ENCODE data around the gene IL17C. TPM values are rescaled to one million over a fixed set of nuclear protein-coding genes. Genes with fewer than 3 reads are reported as not detected.

Gene IL17C
- total and polyA plus RNA-seq, 9 of the 15 experiments (the other 6 are each of a cell fraction or from before 2014, with no cell fraction given) = not detected

DNA sequence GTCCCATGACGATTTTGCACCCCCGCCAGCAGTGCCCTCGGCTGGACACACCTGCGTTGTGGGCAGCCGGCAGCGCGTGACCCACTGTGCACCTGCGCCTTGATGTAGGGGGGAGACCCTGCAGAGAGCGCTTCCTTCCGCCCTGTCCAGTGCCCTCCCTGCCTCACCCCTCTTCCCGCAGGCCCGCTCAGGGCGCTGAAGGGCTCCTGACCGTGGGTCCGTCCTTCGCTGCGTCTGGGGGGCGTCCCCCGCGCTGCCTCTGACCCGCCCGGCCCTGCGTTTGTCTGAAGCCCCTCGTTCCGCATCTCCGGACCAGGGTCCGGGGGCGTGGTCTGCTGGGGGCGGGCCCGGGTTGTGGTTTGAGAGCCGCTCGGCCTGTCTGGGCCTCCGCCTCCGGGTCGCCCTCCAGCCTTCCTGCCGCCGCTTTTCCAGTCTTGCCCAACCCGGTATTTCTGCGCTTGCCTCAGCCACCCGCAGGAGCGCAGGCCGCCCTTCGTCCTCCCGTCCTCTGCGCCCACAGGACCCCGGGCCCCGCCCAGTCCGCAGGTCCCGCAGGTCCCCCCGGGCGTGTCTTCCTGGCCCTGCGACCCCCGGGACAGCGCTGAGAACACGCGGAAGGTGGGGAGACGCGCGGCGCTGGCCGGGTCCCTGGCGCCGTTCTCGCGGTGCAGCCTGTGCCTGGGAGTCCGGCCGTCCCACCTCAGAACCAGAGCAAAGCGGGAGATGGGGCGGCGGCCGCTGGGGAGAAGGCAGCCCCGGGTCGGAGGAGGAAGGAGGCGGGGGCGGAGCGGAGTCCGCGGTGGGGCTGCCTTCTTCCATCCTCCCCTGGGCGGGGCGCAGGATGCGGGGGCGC lies 4.0 kb upstream of the IL17C start (continued):
- TF ChIP-seq RB1 (IDR thresholded peaks at IDR 0.05; ENCODE audit: low read depth) (peak; percentile 38; the same call in 1 of the 2 replicates), ZFX (CRISPR knock-in tag; IDR thresholded peaks at IDR 0.05) (peak; percentile 47; the same call in 1 of the 2 replicates), KDM4B (IDR thresholded peaks at IDR 0.05; ENCODE audit: borderline replicate concordance in 2 of 2, low read depth in 1 of 2) (no peak), ZNF12 (CRISPR knock-in tag; IDR thresholded peaks at IDR 0.05) (0 out of 2 replicates have a peak, but pooled peaks have one; percentile 11), IFI16 (CRISPR knock-in tag; IDR thresholded peaks at IDR 0.05) (no peak), ZNF586 (CRISPR knock-in tag; conservative IDR thresholded peaks at IDR 0.05) (no peak), ZNF239 (CRISPR knock-in tag; IDR thresholded peaks at IDR 0.05) (no peak), RBM39 (optimal IDR thresholded peaks at IDR 0.05; ENCODE audit: low read depth, low read length) (no peak), KLF13 (tag; IDR thresholded peaks at IDR 0.05; ENCODE audit: borderline replicate concordance, low read depth) (no peak), ZNF408 (CRISPR knock-in tag; IDR thresholded peaks at IDR 0.05; ENCODE audit: low read depth) (no peak), ZBTB7A (IDR thresholded peaks at IDR 0.05; ENCODE audit: borderline replicate concordance, control insufficient read depth, low read depth, low read length) (peak; percentile 29; the same call in 1 of the 2 replicates), SAFB (IDR thresholded peaks at IDR 0.05; ENCODE audit: borderline replicate concordance, low read depth, low read length) (peak; percentile 9; the same call in 1 of the 2 replicates), NR1H2 (CRISPR knock-in tag; IDR thresholded peaks at IDR 0.05) (peak; percentile 44; the same call in 1 of the 2 replicates), SP1 (CRISPR knock-in tag; IDR thresholded peaks at IDR 0.05) (peak; percentile 66), ZNF263 (CRISPR knock-in tag; IDR thresholded peaks at IDR 0.05; ENCODE audit: borderline replicate concordance) (peak; percentile 69; the same call in 1 of the 2 replicates), RBFOX2 (IDR thresholded peaks at IDR 0.05; ENCODE audit: low read depth, low read length) (peak; percentile 63)
- TF ChIP-seq, protein P1, sequence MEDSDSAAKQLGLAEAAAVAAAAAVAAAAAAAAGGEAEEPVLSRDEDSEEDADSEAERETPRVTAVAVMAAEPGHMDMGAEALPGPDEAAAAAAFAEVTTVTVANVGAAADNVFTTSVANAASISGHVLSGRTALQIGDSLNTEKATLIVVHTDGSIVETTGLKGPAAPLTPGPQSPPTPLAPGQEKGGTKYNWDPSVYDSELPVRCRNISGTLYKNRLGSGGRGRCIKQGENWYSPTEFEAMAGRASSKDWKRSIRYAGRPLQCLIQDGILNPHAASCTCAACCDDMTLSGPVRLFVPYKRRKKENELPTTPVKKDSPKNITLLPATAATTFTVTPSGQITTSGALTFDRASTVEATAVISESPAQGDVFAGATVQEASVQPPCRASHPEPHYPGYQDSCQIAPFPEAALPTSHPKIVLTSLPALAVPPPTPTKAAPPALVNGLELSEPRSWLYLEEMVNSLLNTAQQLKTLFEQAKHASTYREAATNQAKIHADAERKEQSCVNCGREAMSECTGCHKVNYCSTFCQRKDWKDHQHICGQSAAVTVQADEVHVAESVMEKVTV (CRISPR knock-in tag; IDR thresholded peaks at IDR 0.05) = no peak
- TF ChIP-seq, protein P2, sequence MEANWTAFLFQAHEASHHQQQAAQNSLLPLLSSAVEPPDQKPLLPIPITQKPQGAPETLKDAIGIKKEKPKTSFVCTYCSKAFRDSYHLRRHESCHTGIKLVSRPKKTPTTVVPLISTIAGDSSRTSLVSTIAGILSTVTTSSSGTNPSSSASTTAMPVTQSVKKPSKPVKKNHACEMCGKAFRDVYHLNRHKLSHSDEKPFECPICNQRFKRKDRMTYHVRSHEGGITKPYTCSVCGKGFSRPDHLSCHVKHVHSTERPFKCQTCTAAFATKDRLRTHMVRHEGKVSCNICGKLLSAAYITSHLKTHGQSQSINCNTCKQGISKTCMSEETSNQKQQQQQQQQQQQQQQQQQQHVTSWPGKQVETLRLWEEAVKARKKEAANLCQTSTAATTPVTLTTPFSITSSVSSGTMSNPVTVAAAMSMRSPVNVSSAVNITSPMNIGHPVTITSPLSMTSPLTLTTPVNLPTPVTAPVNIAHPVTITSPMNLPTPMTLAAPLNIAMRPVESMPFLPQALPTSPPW (CRISPR knock-in tag; IDR thresholded peaks at IDR 0.05) = peak; percentile 63; the same call in 1 of the 2 replicates
- TF ChIP-seq, protein P3, sequence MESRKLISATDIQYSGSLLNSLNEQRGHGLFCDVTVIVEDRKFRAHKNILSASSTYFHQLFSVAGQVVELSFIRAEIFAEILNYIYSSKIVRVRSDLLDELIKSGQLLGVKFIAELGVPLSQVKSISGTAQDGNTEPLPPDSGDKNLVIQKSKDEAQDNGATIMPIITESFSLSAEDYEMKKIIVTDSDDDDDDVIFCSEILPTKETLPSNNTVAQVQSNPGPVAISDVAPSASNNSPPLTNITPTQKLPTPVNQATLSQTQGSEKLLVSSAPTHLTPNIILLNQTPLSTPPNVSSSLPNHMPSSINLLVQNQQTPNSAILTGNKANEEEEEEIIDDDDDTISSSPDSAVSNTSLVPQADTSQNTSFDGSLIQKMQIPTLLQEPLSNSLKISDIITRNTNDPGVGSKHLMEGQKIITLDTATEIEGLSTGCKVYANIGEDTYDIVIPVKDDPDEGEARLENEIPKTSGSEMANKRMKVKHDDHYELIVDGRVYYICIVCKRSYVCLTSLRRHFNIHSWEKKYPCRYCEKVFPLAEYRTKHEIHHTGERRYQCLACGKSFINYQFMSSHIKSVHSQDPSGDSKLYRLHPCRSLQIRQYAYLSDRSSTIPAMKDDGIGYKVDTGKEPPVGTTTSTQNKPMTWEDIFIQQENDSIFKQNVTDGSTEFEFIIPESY (CRISPR knock-in tag; IDR thresholded peaks at IDR 0.05) = peak; percentile 94
- TF ChIP-seq, protein P4, sequence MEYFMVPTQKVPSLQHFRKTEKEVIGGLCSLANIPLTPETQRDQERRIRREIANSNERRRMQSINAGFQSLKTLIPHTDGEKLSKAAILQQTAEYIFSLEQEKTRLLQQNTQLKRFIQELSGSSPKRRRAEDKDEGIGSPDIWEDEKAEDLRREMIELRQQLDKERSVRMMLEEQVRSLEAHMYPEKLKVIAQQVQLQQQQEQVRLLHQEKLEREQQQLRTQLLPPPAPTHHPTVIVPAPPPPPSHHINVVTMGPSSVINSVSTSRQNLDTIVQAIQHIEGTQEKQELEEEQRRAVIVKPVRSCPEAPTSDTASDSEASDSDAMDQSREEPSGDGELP (CRISPR knock-in tag; IDR thresholded peaks at IDR 0.05; ENCODE audit: borderline replicate concordance) = peak; percentile 58; the same call in 1 of the 2 replicates

All from K562 (cell line).